Colonic mucosa (tissue), 4 donors: ENCODE results near the gene PMS1. TPM values are rescaled to one million over a fixed set of nuclear protein-coding genes. Genes with fewer than 3 reads are reported as not detected.
"Not testable (repeated sequence)": the region's sequence is repeated elsewhere in the genome, so short reads cannot be mapped to it uniquely, and the experiment has no call there.

Experiments used
- DNase-seq: peaks from one replicate; pipeline ENCODE4 v3.0.0-alpha.2; 2020
- H3K27ac ChIP-seq: fragments of 200-600 bp; one replicate; pipeline ENCODE4 v1.8.0; 2021
- H3K27me3 ChIP-seq: fragments of 200-600 bp; one replicate; pipeline ENCODE4 v1.8.0; 2021
- H3K36me3 ChIP-seq: fragments of 200-600 bp; one replicate; pipeline ENCODE4 v1.8.0; 2021
- H3K4me1 ChIP-seq: fragments of 200-600 bp; one replicate; pipeline ENCODE4 v1.8.0; 2021; ENCODE audit warnings: mild to moderate bottlenecking
- H3K4me3 ChIP-seq: fragments of 200-600 bp; one replicate; pipeline ENCODE4 v1.8.0; 2021
- H3K9ac ChIP-seq, 2 donors: one replicate each; pipeline ENCODE4 v1.7.0; 2013; ENCODE audit warnings: control low read depth in 2 of 2, low read depth in 2 of 2, low read length in 2 of 2
- H3K9me3 ChIP-seq: fragments of 200-600 bp; one replicate; pipeline ENCODE4 v1.8.0; 2021
- intact Hi-C: fragments of 100-400 bp; cut with DNase I; formaldehyde crosslinking; loops from one replicate; pipeline ENCODE4 v1.14.1; 2022
- total RNA-seq, 2 donors: library from RNA; stranded (reverse); fragmentation: NEBNext Ultra II Directional in 1 of 2; extraction: Animal tissue kit (Norgen Biotek cat#: 25700) in 1 of 2; gene quantifications; one replicate each; pipeline ENCODE4 v1.2.1, GENCODE V29; 2021
- TF ChIP-seq, protein P1 (sequence below): fragments of 200-600 bp; IDR thresholded peaks from one replicate; pipeline ENCODE4 v1.8.0; 2022; ENCODE audit warnings: antibody characterized with exemption, mild to moderate bottlenecking
- donor health status: healthy.
- donor health status: DM: no; HTN: no; CAD: no.
- donor health status: DM: no; HTN: no; CAD: no.

The PMS1 gene
- total RNA-seq: 10 to 100 TPM; 11.2 to 14.3 TPM

DNA sequence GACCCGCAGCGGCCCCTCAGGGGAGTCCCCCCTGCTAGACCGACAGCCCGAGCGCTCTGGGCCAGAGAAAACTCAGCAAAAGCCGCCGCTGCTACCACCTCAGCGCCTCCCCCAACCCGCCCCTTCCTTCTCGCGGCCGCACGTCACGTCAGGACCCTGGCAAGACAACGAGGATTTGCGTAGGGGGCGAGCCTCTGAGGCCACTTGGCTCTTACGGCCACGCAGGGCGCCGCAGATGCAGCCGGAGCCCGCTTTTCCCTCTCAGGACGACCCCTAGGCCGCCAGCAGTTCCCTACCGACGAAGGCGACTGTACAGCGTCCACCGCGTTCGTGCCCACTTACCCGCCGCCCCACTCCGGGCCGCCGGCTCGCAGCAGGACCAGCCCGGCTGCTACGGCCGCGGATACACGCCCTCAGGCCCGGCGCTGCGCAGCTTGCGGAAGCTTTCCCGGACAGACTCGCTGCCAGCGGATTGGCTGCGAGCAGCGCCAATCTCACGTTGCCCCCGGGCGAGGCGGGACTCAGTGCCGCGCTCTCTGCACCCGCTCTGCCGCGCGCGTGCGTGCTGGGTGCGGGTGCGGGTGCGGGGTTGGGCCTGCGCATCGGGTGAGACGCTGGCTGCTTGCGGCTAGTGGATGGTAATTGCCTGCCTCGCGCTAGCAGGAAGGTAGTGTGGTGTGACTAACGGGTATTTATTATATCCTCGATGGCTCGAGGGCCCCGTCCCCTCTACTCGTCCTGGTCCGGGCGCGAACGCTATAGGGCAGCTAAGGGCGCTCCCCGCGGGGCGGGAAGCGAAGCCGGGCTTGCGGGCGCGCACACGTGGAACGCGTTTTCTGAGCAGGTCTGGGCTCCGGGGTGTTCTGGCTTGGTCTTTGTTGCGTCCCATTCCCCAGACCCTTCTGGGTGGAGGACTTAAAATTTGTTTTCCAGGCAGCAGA lies at the start of gene PMS1, which contains the start of gene ORMDL1:
TSS of gene PMS1 (plus strand) at position 524 of the 941 bp plus-strand sequence. CDS start 7,360 bp downstream, outside the sequence.
TSS of gene ORMDL1 (minus strand) at position 413 of the 941 bp plus-strand sequence. CDS start 1,744 bp downstream, outside the sequence.
- Histone ChIP-seq H3K4me3 (peak within 1 kb of the TSS; percentile 83), H3K9me3 (no peaks in the 10 kb centered on the region), H3K36me3 (no peaks in the 10 kb centered on the region), H3K4me1 (peaks cover 7% of the 10 kb centered on the region), H3K9ac (peak within 1 kb of the TSS; percentile 66 to 87), H3K27me3 (no peaks in the 10 kb centered on the region), H3K27ac (peak within 1 kb of the TSS; percentile 90)
- peak; percentile 96 for DNase-seq
- intact Hi-C loops: no loop called here
- TF ChIP-seq, protein P1, sequence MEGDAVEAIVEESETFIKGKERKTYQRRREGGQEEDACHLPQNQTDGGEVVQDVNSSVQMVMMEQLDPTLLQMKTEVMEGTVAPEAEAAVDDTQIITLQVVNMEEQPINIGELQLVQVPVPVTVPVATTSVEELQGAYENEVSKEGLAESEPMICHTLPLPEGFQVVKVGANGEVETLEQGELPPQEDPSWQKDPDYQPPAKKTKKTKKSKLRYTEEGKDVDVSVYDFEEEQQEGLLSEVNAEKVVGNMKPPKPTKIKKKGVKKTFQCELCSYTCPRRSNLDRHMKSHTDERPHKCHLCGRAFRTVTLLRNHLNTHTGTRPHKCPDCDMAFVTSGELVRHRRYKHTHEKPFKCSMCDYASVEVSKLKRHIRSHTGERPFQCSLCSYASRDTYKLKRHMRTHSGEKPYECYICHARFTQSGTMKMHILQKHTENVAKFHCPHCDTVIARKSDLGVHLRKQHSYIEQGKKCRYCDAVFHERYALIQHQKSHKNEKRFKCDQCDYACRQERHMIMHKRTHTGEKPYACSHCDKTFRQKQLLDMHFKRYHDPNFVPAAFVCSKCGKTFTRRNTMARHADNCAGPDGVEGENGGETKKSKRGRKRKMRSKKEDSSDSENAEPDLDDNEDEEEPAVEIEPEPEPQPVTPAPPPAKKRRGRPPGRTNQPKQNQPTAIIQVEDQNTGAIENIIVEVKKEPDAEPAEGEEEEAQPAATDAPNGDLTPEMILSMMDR: no peak

DNA sequence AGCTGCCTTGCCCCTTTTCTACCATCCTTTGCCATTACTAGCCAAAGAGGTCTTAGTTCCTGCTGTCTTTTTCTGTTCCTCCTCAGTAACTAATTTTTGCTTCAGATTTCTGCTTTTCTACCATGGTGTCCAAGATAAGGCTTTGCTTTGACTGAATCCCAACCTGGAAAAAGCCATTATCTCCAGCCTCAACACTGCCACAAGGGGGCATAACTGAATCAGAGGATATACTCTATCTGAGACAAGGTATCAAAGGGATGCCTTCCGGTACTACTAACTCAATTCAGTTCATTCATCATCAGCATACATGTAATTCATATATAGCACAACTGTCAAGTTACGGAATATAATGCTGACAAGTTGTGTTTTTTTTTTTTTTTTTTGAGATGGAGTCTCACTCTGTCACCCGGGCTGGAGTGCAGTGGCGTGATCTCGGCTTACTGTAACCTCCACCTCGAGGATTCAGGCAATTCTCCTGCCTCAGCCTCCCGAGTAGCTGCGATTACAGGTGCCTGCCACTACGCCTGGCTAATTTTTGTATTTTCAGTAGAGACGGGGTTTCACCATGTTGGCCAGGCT lies 33.1 kb upstream of the PMS1 start:
- H3K4me1 ChIP-seq: no peaks in the 10 kb centered on the region
- H3K36me3 ChIP-seq: no peaks in the 10 kb centered on the region
- no peak overlapping the region for H3K27ac ChIP-seq
- no peak overlapping the region for H3K4me3 ChIP-seq
- H3K9me3 ChIP-seq: no peaks in the 10 kb centered on the region
- no peaks in the 10 kb centered on the region for H3K27me3 ChIP-seq
- intact Hi-C loops: loop anchor here (5.0 kb wide), 1 partner anchor 321 kb away; no protein-coding TSS in a partner anchor
- H3K9ac ChIP-seq: no peak overlapping the region
- TF ChIP-seq, protein P1: peak; percentile 39
- DNase-seq: peak; percentile 46

DNA sequence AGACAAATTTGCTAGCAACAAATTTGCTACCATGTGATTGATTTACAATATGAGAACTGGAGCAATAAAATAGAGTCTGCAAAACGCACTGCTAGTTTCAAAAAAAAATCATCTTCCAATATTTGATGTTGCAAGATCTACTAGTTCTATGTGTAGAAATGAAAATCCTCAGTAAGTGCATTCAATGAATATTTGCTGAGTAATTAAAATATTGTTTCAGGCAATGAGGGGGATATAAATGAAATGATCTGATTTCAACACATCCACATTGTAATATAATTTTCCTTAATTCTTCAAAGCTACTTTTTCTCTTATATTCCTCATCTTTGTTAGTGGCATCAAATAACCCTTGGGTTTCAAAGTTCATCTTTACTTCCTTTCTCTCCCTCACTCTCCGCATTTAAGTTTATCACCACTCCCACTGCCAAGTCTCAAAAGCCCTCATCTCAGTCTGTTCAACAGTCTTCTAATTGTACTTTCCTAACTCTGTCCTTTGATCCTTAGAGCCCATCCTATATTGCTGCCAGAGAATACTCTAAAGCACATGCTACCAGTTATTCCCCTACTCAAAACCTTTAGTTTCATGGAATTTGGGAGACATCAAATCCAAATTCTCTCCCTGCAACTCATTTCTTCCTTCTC lies 27.8 kb upstream of the PMS1 start:
- intact Hi-C loops: no loop called here
- no peaks in the 10 kb centered on the region for H3K27me3 ChIP-seq
- no peaks in the 10 kb centered on the region for H3K4me1 ChIP-seq
- no peak for DNase-seq
- TF ChIP-seq, protein P1: no peak
- no peak overlapping the region for H3K9ac ChIP-seq
- H3K4me3 ChIP-seq: no peak overlapping the region
- H3K36me3 ChIP-seq: no peaks in the 10 kb centered on the region
- no peak overlapping the region for H3K27ac ChIP-seq
- no peaks in the 10 kb centered on the region for H3K9me3 ChIP-seq

DNA sequence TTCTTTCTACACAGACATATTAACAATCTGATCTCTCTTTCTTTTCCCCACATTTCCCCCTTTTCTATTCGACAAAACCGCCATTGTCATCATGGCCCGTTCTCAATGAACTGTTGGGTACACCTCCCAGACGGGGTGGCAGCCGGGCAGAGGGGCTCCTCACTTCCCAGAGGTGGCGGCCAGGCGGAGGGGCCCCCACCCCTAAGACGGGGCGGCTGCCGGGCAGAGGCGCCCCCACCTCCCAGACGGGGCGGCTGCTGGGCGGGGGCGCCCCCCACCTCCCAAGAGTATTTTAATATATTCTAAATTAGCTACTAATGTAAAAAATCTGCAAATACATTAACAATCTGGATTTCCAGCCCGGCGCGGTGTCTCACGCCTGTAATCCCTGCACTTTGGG lies 24.1 kb upstream of the PMS1 start:
- H3K4me1 ChIP-seq, H3K9me3 ChIP-seq, DNase-seq, H3K36me3 ChIP-seq, H3K27ac ChIP-seq, H3K27me3 ChIP-seq, H3K9ac ChIP-seq, H3K4me3 ChIP-seq: not testable (repeated sequence)
- intact Hi-C loops: loop anchor here (5.0 kb wide), 1 partner anchor 93 kb away; no protein-coding TSS in a partner anchor

DNA sequence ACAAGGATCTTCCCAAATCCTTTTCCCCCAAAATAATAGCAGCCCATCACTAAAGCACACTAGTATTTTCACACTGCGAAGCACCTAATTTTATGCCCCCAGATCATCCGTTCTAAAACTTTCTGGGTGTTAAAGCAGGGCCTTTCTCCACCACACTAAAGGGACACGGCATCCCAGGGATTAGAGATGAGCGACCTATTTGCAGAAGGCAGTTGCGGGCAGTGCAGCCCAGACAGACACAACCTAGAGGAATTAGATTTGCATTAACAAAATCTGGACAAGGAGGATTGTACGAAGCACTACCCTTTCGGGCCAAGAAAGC lies 22.1 kb upstream of the PMS1 start:
- H3K27me3 ChIP-seq: no peaks in the 10 kb centered on the region
- peak overlapping the region; percentile 47 to 93 for H3K9ac ChIP-seq
- TF ChIP-seq, protein P1: no peak
- intact Hi-C loops: loop anchor here (5.0 kb wide), 1 partner anchor 95 kb away; no protein-coding TSS in a partner anchor
- DNase-seq: no peak
- peak overlapping the region; percentile 77 for H3K27ac ChIP-seq
- peak overlapping the region; percentile 56 for H3K4me3 ChIP-seq
- H3K9me3 ChIP-seq: no peaks in the 10 kb centered on the region
- no peaks in the 10 kb centered on the region for H3K4me1 ChIP-seq
- no peaks in the 10 kb centered on the region for H3K36me3 ChIP-seq
